Neural cell (in vitro differentiated cells): ENCODE measurements around the gene RPL36. TPM values are rescaled to one million over a fixed set of nuclear protein-coding genes. Genes with fewer than 3 reads are reported as not detected.

Experiments
- H2AFZ ChIP-seq: fragments of 200-600, 300-800 bp; sonication (generic), shearing (Covaris generic); 2 replicates; pipeline ENCODE4 v1.6.0; 2014; ENCODE audit warnings: low read depth, mild to moderate bottlenecking, antibody characterized with exemption, low read length, moderate library complexity
- H3F3A ChIP-seq: fragments of 200-600 bp; shearing (Covaris generic); 2 replicates; pipeline ENCODE4 v1.6.1; 2016; ENCODE audit warnings: mild to moderate bottlenecking, moderate library complexity, mixed read lengths, antibody characterized with exemption, low read length; ENCODE audit not compliant: insufficient read depth, poor library complexity, severe bottlenecking
- H3K27ac ChIP-seq: fragments of 200-600, 300-800 bp; sonication (generic), shearing (Covaris generic); 2 replicates; pipeline ENCODE4 v1.5.1; 2014; ENCODE audit warnings: mild to moderate bottlenecking, low read length, moderate library complexity
- H3K27me3 ChIP-seq: fragments of 300-800, 200-600 bp; sonication (generic), shearing (Covaris generic); 2 replicates; pipeline ENCODE4 v1.6.0; 2014; ENCODE audit warnings: mild to moderate bottlenecking, low read depth, low read length, moderate library complexity; ENCODE audit not compliant: insufficient read depth
- H3K36me3 ChIP-seq: fragments of 300-800, 200-600 bp; sonication (generic), shearing (Covaris generic); 2 replicates; pipeline ENCODE4 v1.5.1; 2014; ENCODE audit warnings: mild to moderate bottlenecking, antibody characterized with exemption, low read length, moderate library complexity; ENCODE audit not compliant: insufficient read depth
- H3K4me2 ChIP-seq: fragments of 300-800, 200-600 bp; sonication (generic), shearing (Covaris generic); 2 replicates; pipeline ENCODE4 v1.6.0; 2014; ENCODE audit warnings: mild to moderate bottlenecking, low read length
- H3K4me3 ChIP-seq: fragments of 300-800, 200-600 bp; sonication (generic), shearing (Covaris generic); 2 replicates; pipeline ENCODE4 v1.5.1; 2014; ENCODE audit warnings: mild to moderate bottlenecking, low read length, moderate library complexity
- H3K79me2 ChIP-seq: fragments of 200-600 bp; shearing (Covaris generic); replicated peaks from 2 replicates; pipeline ENCODE4 v1.6.0; 2014; ENCODE audit warnings: mild to moderate bottlenecking, low read length, moderate library complexity; ENCODE audit not compliant: insufficient read depth
- H3K9ac ChIP-seq: fragments of 300-800, 200-600 bp; sonication (generic), shearing (Covaris generic); 2 replicates; pipeline ENCODE4 v1.6.1; 2016; ENCODE audit warnings: mild to moderate bottlenecking, low read length, mixed read lengths
- H3K9me2 ChIP-seq: fragments of 200-600 bp; shearing (Covaris generic); 2 replicates; pipeline ENCODE4 v1.6.1; 2016; ENCODE audit warnings: mild to moderate bottlenecking, low read length, mixed read lengths; ENCODE audit not compliant: insufficient read depth
- H3K9me3 ChIP-seq: fragments of 200-600, 300-800 bp; sonication (generic), shearing (Covaris generic); 2 replicates; pipeline ENCODE4 v1.6.1; 2016; ENCODE audit warnings: mild to moderate bottlenecking, mixed run types, low read length, moderate library complexity, mixed read lengths
- H4K20me1 ChIP-seq: fragments of 200-600 bp; shearing (Covaris generic); 2 replicates; pipeline ENCODE4 v1.6.1; 2016; ENCODE audit warnings: mild to moderate bottlenecking, mixed run types; ENCODE audit not compliant: insufficient read depth
- EP300 ChIP-seq: fragments of 450-650 bp; conservative IDR thresholded peaks from 2 replicates; pipeline ENCODE4 v1.6.1; 2014; ENCODE audit warnings: antibody characterized with exemption, mild to moderate bottlenecking, moderate library complexity; ENCODE audit not compliant: poor library complexity, severe bottlenecking
- EZH2 ChIP-seq: fragments of 200-600, 300-800 bp; shearing (Covaris generic), sonication (generic); IDR thresholded peaks from 2 replicates; pipeline ENCODE4 v1.6.1; 2014; ENCODE audit warnings: antibody characterized with exemption, low read length, borderline replicate concordance, mild to moderate bottlenecking; ENCODE audit not compliant: insufficient read depth, poor library complexity, severe bottlenecking
- MXI1 ChIP-seq: fragments of 450-650 bp; conservative IDR thresholded peaks from 2 replicates; pipeline ENCODE4 v1.6.1; 2014; ENCODE audit warnings: antibody characterized with exemption, mild to moderate bottlenecking; ENCODE audit not compliant: poor library complexity, severe bottlenecking
- POLR2AphosphoS5 ChIP-seq: IDR thresholded peaks from 2 replicates; pipeline ENCODE4 v1.6.1; 2012
- RAD21 ChIP-seq: fragments of 450-650 bp; conservative IDR thresholded peaks from 2 replicates; pipeline ENCODE4 v1.6.1; 2014; ENCODE audit warnings: antibody characterized with exemption, mild to moderate bottlenecking, moderate library complexity
- SMC3 ChIP-seq: fragments of 450-650 bp; conservative IDR thresholded peaks from 2 replicates; pipeline ENCODE4 v1.6.1; 2014; ENCODE audit warnings: antibody characterized with exemption, mild to moderate bottlenecking, moderate library complexity; ENCODE audit not compliant: poor library complexity
- TAF1 ChIP-seq: IDR thresholded peaks from 2 replicates; pipeline ENCODE4 v1.6.1; 2012; ENCODE audit warnings: low read depth
- polyA plus RNA-seq: library from polyadenylated mRNA; depleted of rRNA; stranded (reverse); fragments of >200 nt; gene quantifications from 2 replicates; pipeline ENCODE4 v1.2.3, GENCODE V29; 2014
- TF ChIP-seq, protein P1 (sequence below): IDR thresholded peaks from 2 replicates; pipeline ENCODE4 v1.6.1; 2012; ENCODE audit warnings: borderline replicate concordance
- TF ChIP-seq, protein P2 (sequence below): fragments of 450-650 bp; IDR thresholded peaks from 2 replicates; pipeline ENCODE4 v1.5.1; 2014; ENCODE audit warnings: antibody characterized with exemption, mild to moderate bottlenecking, moderate library complexity; ENCODE audit not compliant: poor library complexity, severe bottlenecking

RPL36 gene
- polyA plus RNA-seq, 1 donor from 2014 or later: 358 TPM

DNA sequence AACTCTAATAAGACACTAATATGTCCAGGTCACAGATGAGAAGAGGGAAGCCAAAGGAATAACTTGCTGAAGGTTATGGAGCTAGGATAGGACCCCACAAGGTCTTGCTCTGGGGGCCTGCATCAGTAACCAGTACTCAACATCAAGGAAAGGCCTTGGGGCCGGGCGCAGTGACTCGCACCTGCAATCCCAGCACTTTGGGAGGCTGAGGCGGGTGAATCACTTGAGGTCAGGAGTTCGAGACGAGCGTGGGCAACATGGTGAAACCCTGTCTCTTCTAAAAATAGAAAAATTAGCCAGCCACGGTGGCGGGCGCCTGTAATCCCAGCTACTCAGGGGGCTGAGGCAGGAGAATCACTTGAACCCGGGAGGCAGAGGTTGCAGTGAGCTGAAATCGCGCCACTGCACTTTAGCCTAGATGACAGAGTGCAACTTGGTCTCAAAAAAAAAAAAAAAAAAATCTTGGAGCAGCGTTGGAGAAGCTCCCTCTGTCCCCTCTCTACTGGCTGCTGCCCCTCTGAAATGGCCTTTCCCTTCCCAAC, 28.0 kb downstream of the RPL36 start:
- Histone ChIP-seq H3K9ac (no peak overlapping the region), H3K79me2 (peaks cover 24% of the 10 kb centered on the region)

DNA sequence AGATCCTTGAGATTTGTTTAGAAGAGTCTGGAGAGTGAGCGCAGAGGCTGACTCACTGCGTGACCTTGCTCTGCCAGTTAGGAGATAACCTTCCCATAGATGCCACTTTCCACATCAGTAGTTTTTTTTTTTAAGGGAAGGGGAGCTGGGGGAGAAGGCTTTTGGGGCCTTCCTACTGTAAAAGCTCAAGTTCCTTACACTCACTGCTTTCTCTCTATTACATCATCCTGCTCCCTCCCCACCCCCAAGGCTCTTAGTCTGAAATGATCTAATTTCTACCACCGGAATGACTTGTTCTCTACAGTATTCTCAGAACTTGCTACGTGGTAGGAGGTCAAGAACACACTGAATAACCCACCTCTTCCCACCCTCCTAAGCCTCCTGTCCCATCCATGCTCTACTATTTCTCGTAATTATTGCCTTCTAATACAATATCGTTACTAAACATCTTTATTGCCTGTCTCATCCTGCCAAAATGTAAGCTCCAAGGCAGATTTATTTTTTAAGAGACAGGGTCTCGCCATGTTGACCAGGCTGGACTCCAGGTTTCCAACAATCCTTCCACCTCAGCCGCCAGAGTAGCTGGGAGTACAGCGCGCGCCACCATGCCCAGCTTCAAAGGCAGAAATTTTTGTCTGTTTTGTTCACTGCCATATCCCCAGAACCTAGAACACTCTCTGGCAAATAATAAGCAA, 28.6 kb downstream of the RPL36 start:
- Histone ChIP-seq H3K4me3 (peak overlapping the region; percentile 68), H3K36me3 (no peaks in the 10 kb centered on the region), H3K79me2 (peaks cover 24% of the 10 kb centered on the region), H3K9me2 (no peaks in the 10 kb centered on the region), H3K9ac (peak overlapping the region; percentile 75), H4K20me1 (no peaks in the 10 kb centered on the region), H3F3A (no peaks in the 10 kb centered on the region), H3K27me3 (no peaks in the 10 kb centered on the region), H2AFZ (no peak overlapping the region), H3K27ac (no peak overlapping the region), H3K4me2 (peak overlapping the region; percentile 35), H3K9me3 (no peaks in the 10 kb centered on the region)
- TF ChIP-seq TAF1 (no peak), RAD21 (no peak), EP300 (no peak), SMC3 (no peak), POLR2AphosphoS5 (no peak), EZH2 (no peak), MXI1 (no peak)
- TF ChIP-seq, protein P1, sequence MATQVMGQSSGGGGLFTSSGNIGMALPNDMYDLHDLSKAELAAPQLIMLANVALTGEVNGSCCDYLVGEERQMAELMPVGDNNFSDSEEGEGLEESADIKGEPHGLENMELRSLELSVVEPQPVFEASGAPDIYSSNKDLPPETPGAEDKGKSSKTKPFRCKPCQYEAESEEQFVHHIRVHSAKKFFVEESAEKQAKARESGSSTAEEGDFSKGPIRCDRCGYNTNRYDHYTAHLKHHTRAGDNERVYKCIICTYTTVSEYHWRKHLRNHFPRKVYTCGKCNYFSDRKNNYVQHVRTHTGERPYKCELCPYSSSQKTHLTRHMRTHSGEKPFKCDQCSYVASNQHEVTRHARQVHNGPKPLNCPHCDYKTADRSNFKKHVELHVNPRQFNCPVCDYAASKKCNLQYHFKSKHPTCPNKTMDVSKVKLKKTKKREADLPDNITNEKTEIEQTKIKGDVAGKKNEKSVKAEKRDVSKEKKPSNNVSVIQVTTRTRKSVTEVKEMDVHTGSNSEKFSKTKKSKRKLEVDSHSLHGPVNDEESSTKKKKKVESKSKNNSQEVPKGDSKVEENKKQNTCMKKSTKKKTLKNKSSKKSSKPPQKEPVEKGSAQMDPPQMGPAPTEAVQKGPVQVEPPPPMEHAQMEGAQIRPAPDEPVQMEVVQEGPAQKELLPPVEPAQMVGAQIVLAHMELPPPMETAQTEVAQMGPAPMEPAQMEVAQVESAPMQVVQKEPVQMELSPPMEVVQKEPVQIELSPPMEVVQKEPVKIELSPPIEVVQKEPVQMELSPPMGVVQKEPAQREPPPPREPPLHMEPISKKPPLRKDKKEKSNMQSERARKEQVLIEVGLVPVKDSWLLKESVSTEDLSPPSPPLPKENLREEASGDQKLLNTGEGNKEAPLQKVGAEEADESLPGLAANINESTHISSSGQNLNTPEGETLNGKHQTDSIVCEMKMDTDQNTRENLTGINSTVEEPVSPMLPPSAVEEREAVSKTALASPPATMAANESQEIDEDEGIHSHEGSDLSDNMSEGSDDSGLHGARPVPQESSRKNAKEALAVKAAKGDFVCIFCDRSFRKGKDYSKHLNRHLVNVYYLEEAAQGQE: no peak
- TF ChIP-seq, protein P2, sequence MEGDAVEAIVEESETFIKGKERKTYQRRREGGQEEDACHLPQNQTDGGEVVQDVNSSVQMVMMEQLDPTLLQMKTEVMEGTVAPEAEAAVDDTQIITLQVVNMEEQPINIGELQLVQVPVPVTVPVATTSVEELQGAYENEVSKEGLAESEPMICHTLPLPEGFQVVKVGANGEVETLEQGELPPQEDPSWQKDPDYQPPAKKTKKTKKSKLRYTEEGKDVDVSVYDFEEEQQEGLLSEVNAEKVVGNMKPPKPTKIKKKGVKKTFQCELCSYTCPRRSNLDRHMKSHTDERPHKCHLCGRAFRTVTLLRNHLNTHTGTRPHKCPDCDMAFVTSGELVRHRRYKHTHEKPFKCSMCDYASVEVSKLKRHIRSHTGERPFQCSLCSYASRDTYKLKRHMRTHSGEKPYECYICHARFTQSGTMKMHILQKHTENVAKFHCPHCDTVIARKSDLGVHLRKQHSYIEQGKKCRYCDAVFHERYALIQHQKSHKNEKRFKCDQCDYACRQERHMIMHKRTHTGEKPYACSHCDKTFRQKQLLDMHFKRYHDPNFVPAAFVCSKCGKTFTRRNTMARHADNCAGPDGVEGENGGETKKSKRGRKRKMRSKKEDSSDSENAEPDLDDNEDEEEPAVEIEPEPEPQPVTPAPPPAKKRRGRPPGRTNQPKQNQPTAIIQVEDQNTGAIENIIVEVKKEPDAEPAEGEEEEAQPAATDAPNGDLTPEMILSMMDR: no peak

More for the DNA sequence above, 28.0 kb downstream of the RPL36 start:
- H3F3A ChIP-seq: no peaks in the 10 kb centered on the region
- H3K9me2 ChIP-seq: no peaks in the 10 kb centered on the region
- no peaks in the 10 kb centered on the region for H4K20me1 ChIP-seq
- no peak overlapping the region for H2AFZ ChIP-seq
- H3K27ac ChIP-seq: no peak overlapping the region
- no peaks in the 10 kb centered on the region for H3K9me3 ChIP-seq
- no peak for TF ChIP-seq POLR2AphosphoS5
- no peak for TF ChIP-seq RAD21
- TF ChIP-seq, protein P2: no peak
- no peak for TF ChIP-seq EZH2
- TF ChIP-seq, protein P1: no peak
- TF ChIP-seq MXI1: no peak
- TF ChIP-seq TAF1: no peak
- no peak for TF ChIP-seq EP300
- TF ChIP-seq SMC3: no peak
- H3K36me3 ChIP-seq: no peaks in the 10 kb centered on the region
- no peak overlapping the region for H3K4me2 ChIP-seq
- peak overlapping the region; percentile 68 for H3K4me3 ChIP-seq
- no peaks in the 10 kb centered on the region for H3K27me3 ChIP-seq
